HG02588 (cell line): Measurements from ENCODE around the gene ANO4.
"Not testable (repeated sequence)": the region's sequence is repeated elsewhere in the genome, so short reads cannot be mapped to it uniquely, and the experiment has no call there.

Experiments
- ATAC-seq: cut with Tn5 transposase; IDR thresholded peaks from one replicate; pipeline ENCODE4 v1.9.1; 2021; ENCODE audit warnings: mild to moderate bottlenecking, moderate library complexity; ENCODE audit not compliant: unreplicated experiment

Gene ANO4

GRCh38 chr12:100868487-100868886 is 73.9 kb downstream of the ANO4 start:
- ATAC-seq = no peak

DNA sequence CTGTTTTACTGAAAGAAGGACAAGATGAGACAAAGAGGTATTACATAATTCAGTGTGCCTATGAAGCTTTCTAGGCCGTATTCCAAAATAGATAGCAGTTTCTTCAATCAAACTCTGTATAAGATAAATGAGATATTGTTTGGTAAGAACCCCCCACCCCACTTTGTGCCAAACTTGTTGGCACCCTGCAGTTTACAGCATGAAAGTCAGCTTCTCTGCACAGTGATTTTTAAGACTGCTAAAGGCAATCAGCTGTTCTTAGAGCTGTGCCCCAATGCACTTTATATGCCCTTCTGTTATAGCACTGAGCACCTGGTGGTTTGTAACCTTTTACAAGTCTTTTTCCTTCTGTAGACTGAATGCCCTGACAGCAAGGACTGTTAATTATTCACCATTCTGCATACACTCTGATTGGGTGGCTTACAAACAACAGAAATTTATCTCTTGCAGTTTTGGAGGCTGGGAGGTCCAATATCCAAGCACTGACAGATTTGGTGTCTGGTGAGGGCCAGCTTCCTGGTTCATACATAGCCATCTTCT is 76.7 kb downstream of the ANO4 start:
- ATAC-seq = no peak

GRCh38 chr12:100875156-100875555 is 80.6 kb downstream of the ANO4 start:
- ATAC-seq = no peak

DNA sequence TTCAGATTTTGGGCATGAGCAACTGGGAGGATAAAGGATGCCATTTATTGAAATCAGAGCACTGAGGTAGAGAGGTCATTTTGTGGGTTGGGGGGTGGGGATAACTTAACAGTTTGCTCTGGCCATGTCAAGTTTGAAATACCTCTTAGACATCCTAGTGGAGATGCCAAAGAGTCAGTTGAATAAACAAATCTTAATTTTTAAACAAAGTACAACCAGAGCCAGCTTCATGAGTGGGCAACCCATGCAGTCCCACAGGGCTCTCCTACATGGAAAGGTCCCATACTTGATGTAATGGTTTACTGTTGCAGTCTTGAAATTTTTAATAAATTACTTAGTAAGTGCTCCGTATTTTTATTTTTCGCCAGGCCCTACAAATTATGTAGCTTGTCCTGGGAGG is 81.2 kb downstream of the ANO4 start:
- ATAC-seq = no peak

DNA sequence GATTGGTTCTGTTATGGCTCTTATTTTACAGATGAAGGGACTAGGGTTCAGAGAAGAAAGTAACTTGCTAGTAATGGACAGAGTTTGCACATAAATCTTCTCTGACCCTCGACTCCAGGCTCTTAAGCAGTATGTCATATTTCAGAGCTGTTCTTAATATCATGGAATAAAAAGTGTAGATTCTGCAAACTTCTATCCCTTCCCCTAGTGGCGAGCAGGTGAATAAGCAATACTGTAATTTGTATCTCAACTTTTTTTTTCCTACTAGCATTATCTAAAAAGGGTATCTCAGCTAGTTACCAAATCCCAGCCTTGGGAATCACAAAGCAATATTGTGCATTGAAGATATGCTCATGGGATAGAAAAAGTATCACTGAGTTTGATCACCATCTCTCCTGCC is 83.2 kb downstream of the ANO4 start:
- no peak for ATAC-seq

DNA sequence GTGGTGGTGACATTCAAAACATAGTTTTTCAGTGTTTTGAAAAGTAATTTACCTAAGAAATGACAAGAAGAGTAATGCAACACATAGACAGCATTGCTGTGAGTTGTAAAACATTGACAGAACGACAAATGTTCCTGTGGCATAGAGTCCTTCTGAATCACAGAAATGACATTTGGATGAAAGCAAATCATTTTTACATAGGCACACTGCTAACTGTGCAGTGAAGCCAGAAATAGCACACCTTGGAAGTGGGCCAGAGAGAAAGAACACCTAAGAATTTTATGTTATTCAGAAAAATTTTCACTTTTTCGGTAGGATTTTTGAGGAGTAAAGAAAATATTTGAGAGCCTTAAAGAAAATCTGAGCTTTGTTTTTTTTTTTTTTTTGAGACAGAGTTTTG is 100.6 kb downstream of the ANO4 start:
- ATAC-seq = no peak

DNA sequence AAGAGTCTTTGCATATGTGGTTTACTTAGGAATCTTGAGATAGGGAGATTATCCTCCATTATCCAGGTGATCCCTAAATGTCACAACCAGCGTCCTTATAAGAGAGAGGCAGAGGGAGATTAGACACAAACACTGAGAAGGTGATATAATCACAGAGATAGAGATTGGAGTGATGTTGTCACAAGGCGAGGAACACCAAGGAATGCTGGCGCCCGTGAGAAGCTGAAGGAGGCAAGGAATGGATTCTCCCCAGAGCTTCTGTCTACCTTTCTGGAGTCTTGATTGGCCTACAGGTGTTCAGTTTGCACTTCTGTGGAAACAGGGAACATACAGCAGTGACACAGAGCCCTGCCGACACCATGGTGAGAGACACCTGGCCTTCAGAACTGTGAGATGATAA is 101.6 kb downstream of the ANO4 start:
- ATAC-seq = no peak

DNA sequence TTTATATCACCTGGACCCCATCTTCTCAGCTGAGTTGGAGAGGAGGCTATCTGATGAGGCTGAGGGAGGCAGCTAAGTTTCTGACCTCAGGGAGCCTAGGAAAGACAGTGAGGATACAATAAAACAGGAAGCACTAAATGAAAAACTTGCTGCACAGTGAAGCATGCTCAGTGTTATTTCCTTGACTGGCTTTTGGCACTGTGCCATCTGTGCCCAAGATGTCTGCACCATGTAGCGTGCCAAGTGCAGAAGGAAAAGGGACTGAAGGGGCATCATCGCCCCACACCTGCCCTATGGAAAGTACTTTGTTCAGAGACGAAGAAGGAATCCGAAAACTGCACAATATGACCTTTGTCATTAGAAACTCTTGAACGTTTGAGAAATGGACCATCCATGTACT is 102.7 kb downstream of the ANO4 start:
- no peak for ATAC-seq

GRCh38 chr12:100899301-100899700 is 104.7 kb downstream of the ANO4 start:
- no peak for ATAC-seq

GRCh38 chr12:100900808-100901207 is 106.2 kb downstream of the ANO4 start:
- ATAC-seq = no peak

DNA sequence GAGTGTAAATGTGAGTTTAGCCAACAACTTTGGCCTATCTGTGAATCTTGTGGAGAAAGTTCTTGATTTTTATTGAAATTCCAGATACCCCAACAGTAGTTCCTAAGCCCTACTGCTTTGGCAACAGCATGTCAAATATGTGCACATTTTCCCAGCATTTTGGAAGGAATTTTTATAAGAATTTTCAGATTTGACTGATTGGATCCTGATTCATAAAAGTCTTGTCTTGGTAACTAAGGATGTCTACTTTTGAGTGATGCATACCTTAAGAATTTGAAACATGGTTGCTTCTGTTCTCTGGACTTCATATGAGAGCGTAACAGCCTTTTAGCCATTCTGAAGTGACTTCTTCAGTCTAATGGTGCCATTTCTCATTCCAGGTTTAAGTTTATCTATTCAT is 106.7 kb downstream of the ANO4 start:
- ATAC-seq = no peak

- ATAC-seq = no peak
These were observed 109.7 kb downstream of the ANO4 start for GRCh38 chr12:100904270-100904669.

DNA sequence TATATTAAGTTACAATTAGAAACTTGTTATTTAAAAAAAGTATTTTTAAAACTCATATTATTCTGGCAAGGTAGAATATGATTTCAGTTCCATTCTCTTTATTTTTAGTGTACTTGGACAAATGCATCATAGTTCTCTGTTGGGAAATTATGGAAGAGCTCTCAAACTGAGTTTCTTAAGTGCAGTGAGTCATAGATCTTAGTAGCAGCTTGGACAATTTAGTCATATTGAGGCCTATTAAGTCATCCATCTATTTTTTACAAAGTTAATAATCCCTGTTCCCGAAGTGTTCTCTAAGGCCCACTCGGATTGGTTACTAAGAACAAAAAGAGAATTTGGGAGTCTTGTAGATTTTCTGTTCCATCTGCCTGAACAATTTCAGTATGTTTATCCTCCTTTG is 113.9 kb downstream of the ANO4 start:
- no peak for ATAC-seq

DNA sequence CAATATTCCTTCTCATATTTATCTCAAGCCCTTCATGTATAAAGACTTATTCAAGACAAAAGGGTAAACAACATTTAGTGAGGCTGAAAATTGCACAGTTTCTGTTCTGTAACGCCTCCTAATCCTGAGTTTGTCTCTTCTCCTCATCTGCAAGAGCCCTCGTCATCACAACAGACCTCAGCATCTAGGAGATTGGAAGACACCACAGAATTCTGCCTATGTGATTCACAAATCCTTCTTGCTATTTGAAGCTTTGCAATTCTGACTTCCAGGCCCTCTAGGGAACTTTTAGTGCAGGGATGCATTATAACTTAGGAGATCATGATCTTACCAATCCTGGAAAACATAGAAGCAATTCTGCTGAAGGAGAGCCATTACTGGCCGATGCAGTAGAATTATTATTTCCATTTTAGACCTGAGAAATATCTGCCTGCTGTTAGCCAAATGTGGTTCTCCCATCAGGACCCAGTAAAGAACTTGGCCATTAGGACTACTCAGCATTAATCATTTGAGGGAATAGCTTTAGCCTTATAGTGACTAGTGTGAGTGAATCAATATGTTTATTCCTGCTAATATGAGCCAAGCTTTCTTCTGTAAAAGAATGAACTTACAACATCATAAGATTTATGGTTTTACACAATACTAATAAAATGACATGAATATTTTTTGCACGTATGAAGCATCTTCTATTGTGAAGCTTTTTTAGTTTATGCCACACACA is 119.5 kb downstream of the ANO4 start:
- no peak for ATAC-seq

DNA sequence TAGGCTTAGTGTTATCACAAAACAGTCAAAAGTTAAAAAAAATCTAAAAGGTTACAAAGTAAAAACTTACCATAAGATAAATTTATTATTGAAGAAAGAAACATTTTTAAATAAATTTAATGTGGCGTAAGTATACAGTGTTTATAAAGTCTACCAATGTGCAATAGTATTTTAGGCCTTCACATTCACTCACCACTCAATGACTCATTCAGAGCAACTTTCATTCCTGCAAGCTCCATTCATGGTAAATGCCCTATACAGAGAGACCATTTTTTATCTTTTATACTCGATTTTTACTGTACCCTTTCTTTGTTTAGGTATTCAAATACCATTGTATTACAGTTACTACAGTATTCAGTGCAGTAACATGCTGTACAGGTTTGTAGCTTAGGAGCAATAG is 124.5 kb downstream of the ANO4 start:
- ATAC-seq = no peak

DNA sequence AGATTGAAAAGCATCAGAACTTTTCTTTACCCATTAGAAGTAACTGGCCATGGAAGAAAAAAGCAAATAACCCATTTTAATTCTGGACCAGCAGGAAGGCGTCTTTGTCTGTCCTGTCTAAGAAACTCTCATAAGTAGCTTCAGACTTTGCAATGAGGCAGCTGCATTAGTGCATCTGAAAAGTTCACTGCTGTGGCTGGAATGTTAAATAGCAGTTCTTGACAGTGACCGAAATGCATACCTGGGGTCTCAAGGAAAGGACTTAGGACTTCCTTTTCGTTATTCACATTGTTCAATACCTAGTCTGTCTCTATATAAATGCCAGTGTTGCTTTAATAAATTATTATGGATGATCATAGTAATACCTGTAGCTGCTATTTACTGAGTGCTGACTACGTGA is 125.9 kb downstream of the ANO4 start:
- ATAC-seq = no peak

- no peak for ATAC-seq
These were observed 132.2 kb downstream of the ANO4 start for GRCh38 chr12:100926669-100927248.

DNA sequence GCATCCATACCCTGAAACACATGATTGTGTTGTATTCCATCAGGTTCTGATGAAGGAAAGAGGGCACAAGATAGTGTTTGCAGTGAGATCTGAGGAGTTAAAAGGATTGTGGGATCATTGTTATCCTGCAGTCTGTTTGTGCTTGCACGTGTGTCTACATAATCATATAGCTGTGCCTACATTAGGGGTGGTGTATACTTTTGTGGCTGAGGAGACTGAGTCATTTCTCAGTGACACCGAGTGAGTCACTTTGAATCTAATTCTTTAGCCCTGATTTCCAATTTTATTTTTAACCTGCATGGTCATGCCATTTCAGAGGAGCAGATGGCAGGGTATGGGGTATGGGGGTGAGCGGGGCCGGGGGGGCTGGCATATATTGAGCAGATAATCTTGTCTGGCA is 133.2 kb downstream of the ANO4 start:
- no peak for ATAC-seq

- ATAC-seq = no peak
These were observed 138.0 kb downstream of the ANO4 start for GRCh38 chr12:100932571-100932970.

GRCh38 chr12:100933531-100933930 is 139.0 kb downstream of the ANO4 start:
- not testable (repeated sequence) for ATAC-seq

DNA sequence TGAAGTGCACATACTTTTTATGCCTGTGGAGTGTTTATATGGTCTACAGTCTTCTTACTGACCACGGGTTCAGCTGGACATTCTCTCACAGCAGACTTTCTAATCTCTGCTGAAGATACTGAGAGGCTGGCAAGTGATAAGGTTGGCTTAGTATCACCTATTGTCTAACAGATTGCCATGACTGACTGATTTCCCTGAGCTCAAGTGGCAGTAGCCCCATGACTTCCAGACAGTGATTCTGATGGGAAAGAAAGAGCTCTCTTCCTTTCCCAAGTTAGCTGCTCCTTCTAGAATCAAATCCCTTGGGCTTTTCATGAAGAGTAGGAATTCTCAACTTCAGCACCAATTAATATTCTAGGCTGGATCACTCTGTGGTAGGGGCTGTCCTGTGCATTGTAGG is 141.4 kb downstream of the ANO4 start:
- no peak for ATAC-seq

GRCh38 chr12:100936661-100937060 is 142.1 kb downstream of the ANO4 start:
- no peak for ATAC-seq

GRCh38 chr12:100940503-100940902 is 145.9 kb downstream of the ANO4 start:
- ATAC-seq = no peak
